Uterus (tissue), 2 donors: ENCODE measurements around the gene PM20D1.

Experiments used
- POLR2A ChIP-seq, 2 donors: fragments of 450-650 bp; IDR thresholded peaks; one replicate each; pipeline ENCODE4 v1.6.1; 2016; ENCODE audit warnings: antibody characterized with exemption in 2 of 2, mild to moderate bottlenecking in 1 of 2, moderate library complexity in 1 of 2
- TF ChIP-seq, protein P1 (sequence below), 4 experiments: fragments of 200-600 bp in 2 of 4; fragments of 450-650 bp in 2 of 4; sonication (generic) in 2 of 4; IDR thresholded peaks; one replicate each; pipeline ENCODE4 v1.5.1; 2016 to 2019; ENCODE audit warnings: antibody characterized with exemption in 4 of 4, mild to moderate bottlenecking in 2 of 4, moderate library complexity in 1 of 4

DNA sequence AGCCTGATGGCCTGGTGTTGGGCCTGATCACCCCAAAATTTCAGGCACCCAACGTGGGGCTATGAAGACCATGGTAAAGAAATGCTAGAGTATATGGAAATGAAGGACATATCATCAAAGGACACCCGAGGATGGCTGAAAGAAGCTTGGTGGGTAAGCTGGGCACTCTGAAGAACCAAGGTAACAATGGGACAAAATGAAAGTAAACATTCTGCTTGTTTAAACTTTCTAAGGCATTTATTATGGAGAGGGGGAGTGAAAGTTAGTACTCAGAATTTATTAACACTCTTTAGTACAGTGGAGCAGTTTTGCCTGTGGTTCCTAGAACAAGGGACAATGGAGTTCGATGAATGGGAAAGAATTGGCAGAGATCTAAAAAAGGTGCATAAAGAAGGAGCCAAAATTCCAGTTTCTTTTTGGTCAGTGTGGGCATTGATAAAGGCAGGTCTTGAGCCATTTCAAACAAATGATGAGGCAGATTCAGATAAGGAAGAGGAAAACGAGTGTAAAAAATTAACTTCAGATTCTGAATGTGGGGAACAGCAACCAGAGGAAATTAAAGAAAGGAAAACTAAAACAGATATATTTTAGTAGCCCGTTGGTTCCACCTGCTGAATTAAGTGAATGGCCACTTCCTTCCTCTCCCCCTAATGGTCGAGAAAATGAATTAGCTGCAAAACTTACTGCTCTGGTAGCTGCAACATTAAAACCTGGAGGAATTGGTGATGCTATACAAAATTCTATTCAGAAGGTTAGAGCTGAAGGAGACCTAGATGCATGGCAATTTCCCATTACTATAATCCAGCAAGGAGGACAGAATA is 8.4 kb upstream of the PM20D1 start:
- TF ChIP-seq, protein P1, sequence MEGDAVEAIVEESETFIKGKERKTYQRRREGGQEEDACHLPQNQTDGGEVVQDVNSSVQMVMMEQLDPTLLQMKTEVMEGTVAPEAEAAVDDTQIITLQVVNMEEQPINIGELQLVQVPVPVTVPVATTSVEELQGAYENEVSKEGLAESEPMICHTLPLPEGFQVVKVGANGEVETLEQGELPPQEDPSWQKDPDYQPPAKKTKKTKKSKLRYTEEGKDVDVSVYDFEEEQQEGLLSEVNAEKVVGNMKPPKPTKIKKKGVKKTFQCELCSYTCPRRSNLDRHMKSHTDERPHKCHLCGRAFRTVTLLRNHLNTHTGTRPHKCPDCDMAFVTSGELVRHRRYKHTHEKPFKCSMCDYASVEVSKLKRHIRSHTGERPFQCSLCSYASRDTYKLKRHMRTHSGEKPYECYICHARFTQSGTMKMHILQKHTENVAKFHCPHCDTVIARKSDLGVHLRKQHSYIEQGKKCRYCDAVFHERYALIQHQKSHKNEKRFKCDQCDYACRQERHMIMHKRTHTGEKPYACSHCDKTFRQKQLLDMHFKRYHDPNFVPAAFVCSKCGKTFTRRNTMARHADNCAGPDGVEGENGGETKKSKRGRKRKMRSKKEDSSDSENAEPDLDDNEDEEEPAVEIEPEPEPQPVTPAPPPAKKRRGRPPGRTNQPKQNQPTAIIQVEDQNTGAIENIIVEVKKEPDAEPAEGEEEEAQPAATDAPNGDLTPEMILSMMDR (IDR thresholded peaks at IDR 0.05), result no peak
- no peak for TF ChIP-seq POLR2A (IDR thresholded peaks at IDR 0.05)
